Measurements from ENCODE around the gene HAT1. TPM values are rescaled to one million over a fixed set of nuclear protein-coding genes. Genes with fewer than 3 reads are reported as not detected.

HAT1 gene
- total RNA-seq, 4 donors from 2014 or later, result 27.9 to 60.9 (median 36.9) TPM

GRCh38 chr2:171952748-171953147, 30.5 kb downstream of the HAT1 start:
- H3K4me3 ChIP-seq, result no peak overlapping the region
- H3K27ac ChIP-seq, result no peak overlapping the region
- no peaks in the 10 kb centered on the region for H3K9me3 ChIP-seq
- no peaks in the 10 kb centered on the region for H3K36me3 ChIP-seq
- no peaks in the 10 kb centered on the region for H3K27me3 ChIP-seq
- no peak for TF ChIP-seq POLR2A (IDR thresholded peaks at IDR 0.05)
- TF ChIP-seq, protein P1, sequence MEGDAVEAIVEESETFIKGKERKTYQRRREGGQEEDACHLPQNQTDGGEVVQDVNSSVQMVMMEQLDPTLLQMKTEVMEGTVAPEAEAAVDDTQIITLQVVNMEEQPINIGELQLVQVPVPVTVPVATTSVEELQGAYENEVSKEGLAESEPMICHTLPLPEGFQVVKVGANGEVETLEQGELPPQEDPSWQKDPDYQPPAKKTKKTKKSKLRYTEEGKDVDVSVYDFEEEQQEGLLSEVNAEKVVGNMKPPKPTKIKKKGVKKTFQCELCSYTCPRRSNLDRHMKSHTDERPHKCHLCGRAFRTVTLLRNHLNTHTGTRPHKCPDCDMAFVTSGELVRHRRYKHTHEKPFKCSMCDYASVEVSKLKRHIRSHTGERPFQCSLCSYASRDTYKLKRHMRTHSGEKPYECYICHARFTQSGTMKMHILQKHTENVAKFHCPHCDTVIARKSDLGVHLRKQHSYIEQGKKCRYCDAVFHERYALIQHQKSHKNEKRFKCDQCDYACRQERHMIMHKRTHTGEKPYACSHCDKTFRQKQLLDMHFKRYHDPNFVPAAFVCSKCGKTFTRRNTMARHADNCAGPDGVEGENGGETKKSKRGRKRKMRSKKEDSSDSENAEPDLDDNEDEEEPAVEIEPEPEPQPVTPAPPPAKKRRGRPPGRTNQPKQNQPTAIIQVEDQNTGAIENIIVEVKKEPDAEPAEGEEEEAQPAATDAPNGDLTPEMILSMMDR (IDR thresholded peaks at IDR 0.05), result no peak
- H3K4me1 ChIP-seq, result no peaks in the 10 kb centered on the region
- intact Hi-C loops (cut with DNase I; ENCODE audit: low total_unique reads), result no loop called here
- DNase-seq, result no peak

DNA sequence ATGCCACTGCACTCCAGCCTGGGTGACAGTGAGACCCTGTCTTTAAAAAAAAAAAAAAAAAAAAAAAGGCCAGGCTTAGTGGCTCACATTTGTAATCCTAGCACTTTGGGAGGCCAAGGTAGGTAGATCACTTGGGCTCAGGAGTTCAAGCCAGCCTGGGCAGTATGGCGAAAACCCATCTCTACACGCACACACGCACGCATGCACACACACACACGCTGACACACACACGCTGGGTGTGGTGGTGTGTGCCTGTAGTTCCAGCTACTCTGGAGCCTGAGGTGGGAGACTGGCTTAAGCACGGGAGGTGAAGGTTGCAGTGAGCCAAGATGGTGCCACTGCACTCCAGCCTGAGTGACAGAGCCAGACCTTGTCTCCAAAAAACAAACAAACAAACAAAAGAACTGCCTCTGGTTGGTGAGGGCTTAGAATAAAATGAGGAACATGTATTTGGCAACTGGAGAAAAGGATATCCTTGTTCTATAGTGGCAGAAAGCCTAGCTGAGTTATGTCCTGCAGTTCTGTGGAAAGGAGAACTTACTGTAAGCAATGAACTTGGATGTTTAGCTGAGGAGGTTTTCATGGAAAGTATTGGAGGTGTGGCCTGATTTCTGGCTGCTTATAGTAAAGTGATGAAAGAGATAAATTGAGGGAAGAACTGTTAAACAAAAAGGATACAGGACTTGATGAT, 34.0 kb downstream of the HAT1 start:
- TF ChIP-seq, protein P1 (IDR thresholded peaks at IDR 0.05), result no peak
- TF ChIP-seq POLR2A (IDR thresholded peaks at IDR 0.05), result no peak
- no peaks in the 10 kb centered on the region for H3K9me3 ChIP-seq
- no peaks in the 10 kb centered on the region for H3K4me1 ChIP-seq
- no peak for DNase-seq
- H3K4me3 ChIP-seq, result no peak overlapping the region
- no peaks in the 10 kb centered on the region for H3K36me3 ChIP-seq
- no peak overlapping the region for H3K27ac ChIP-seq
- H3K27me3 ChIP-seq, result no peaks in the 10 kb centered on the region
- intact Hi-C loops (cut with DNase I; ENCODE audit: low total_unique reads), result no loop called here

- no peaks in the 10 kb centered on the region for H3K27me3 ChIP-seq
- TF ChIP-seq, protein P1 (IDR thresholded peaks at IDR 0.05), result no peak
- no peak for TF ChIP-seq POLR2A (IDR thresholded peaks at IDR 0.05)
- no peak overlapping the region for H3K4me3 ChIP-seq
- H3K4me1 ChIP-seq, result no peaks in the 10 kb centered on the region
- H3K9me3 ChIP-seq, result no peaks in the 10 kb centered on the region
- no peaks in the 10 kb centered on the region for H3K36me3 ChIP-seq
- no peak for DNase-seq
- H3K27ac ChIP-seq, result no peak overlapping the region
- intact Hi-C loops (cut with DNase I; ENCODE audit: low total_unique reads), result no loop called here
These were observed 34.8 kb downstream of the HAT1 start for GRCh38 chr2:171957061-171957460.

GRCh38 chr2:171958475-171958874, 36.2 kb downstream of the HAT1 start:
- intact Hi-C loops (cut with DNase I; ENCODE audit: low total_unique reads), result no loop called here

DNA sequence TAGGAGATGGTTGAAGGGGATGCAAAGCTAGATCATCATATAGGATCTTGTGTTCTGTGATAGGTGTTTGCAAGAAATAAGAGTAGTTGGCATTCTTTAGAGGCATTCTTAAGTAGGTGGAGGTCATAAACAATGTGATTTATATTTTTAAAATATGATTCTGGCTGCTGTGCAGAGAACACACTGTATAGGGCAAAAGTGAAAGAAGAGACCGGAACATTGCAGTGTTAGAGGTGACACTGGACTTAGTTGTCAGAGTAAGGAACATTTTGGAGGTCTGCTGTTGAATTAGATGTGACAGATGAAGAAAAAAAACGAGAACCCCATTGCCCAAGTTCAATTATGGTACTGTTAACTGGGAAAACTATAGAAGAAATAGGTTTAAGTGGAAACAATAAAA, 37.7 kb downstream of the HAT1 start:
- Histone ChIP-seq H3K27ac (no peak overlapping the region), H3K9me3 (no peaks in the 10 kb centered on the region), H3K4me1 (no peaks in the 10 kb centered on the region), H3K27me3 (no peaks in the 10 kb centered on the region), H3K36me3 (no peaks in the 10 kb centered on the region), H3K4me3 (no peak overlapping the region)
- TF ChIP-seq, protein P1 (IDR thresholded peaks at IDR 0.05), result no peak
- TF ChIP-seq POLR2A (IDR thresholded peaks at IDR 0.05), result no peak
- DNase-seq, result no peak
- intact Hi-C loops (cut with DNase I; ENCODE audit: low total_unique reads), result no loop called here

More at GRCh38 chr2:171958475-171958874, 36.2 kb downstream of the HAT1 start:
- Histone ChIP-seq H3K27me3 (no peaks in the 10 kb centered on the region), H3K4me1 (no peaks in the 10 kb centered on the region), H3K9me3 (no peaks in the 10 kb centered on the region), H3K36me3 (no peaks in the 10 kb centered on the region), H3K4me3 (no peak overlapping the region), H3K27ac (no peak overlapping the region)
- no peak for DNase-seq
- TF ChIP-seq POLR2A (IDR thresholded peaks at IDR 0.05), result no peak
- TF ChIP-seq, protein P1 (IDR thresholded peaks at IDR 0.05), result no peak
